Neural crest cell (in vitro differentiated cells): Measurements from ENCODE around the gene ENTPD3. TPM values are rescaled to one million over a fixed set of nuclear protein-coding genes. Genes with fewer than 3 reads are reported as not detected.
A peak's percentile ranks its signal among the peaks of the same experiment; 100 is the strongest.

ENCODE experiments used
- DNase-seq: peaks from one replicate; pipeline ENCODE4 v3.0.0; 2021; ENCODE audit warnings: low read depth, mixed read lengths, low spot score
- H3K27ac Mint-ChIP-seq: one replicate; pipeline ENCODE4 v1.8.0; 2021; ENCODE audit warnings: mild to moderate bottlenecking, mixed read lengths; ENCODE audit not compliant: unreplicated experiment
- H3K27me3 Mint-ChIP-seq: 2 replicates; pipeline ENCODE4 v1.8.0; 2021; ENCODE audit warnings: low read depth, mild to moderate bottlenecking, mixed read lengths
- H3K36me3 Mint-ChIP-seq: 2 replicates; pipeline ENCODE4 v1.8.0; 2021; ENCODE audit warnings: low read depth, mild to moderate bottlenecking, mixed read lengths
- H3K4me1 Mint-ChIP-seq: 2 replicates; pipeline ENCODE4 v1.8.0; 2021; ENCODE audit warnings: mixed read lengths
- H3K4me3 Mint-ChIP-seq: one replicate; pipeline ENCODE4 v1.8.0; 2021; ENCODE audit warnings: mild to moderate bottlenecking, mixed read lengths
- H3K9me3 Mint-ChIP-seq: 2 replicates; pipeline ENCODE4 v1.8.0; 2021; ENCODE audit warnings: mixed read lengths
- CTCF ChIP-seq: fragments of 200-600 bp; sonication (generic); conservative IDR thresholded peaks from 2 replicates; pipeline ENCODE4 v1.5.0; 2021; ENCODE audit warnings: antibody characterized with exemption, mild to moderate bottlenecking
- long read RNA-seq: library from polyadenylated mRNA; unstranded; transcript quantifications from one replicate; pipeline ENCODE4 v2.0.0, GENCODE V29; 2020
- total RNA-seq: library from RNA; stranded (reverse); gene quantifications from 2 replicates; pipeline ENCODE4 v1.2.1, GENCODE V29; 2021

ENTPD3 gene, protein sequence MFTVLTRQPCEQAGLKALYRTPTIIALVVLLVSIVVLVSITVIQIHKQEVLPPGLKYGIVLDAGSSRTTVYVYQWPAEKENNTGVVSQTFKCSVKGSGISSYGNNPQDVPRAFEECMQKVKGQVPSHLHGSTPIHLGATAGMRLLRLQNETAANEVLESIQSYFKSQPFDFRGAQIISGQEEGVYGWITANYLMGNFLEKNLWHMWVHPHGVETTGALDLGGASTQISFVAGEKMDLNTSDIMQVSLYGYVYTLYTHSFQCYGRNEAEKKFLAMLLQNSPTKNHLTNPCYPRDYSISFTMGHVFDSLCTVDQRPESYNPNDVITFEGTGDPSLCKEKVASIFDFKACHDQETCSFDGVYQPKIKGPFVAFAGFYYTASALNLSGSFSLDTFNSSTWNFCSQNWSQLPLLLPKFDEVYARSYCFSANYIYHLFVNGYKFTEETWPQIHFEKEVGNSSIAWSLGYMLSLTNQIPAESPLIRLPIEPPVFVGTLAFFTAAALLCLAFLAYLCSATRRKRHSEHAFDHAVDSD
- not detected in 2 replicates for total RNA-seq
- long read RNA-seq, result 0 reads

DNA sequence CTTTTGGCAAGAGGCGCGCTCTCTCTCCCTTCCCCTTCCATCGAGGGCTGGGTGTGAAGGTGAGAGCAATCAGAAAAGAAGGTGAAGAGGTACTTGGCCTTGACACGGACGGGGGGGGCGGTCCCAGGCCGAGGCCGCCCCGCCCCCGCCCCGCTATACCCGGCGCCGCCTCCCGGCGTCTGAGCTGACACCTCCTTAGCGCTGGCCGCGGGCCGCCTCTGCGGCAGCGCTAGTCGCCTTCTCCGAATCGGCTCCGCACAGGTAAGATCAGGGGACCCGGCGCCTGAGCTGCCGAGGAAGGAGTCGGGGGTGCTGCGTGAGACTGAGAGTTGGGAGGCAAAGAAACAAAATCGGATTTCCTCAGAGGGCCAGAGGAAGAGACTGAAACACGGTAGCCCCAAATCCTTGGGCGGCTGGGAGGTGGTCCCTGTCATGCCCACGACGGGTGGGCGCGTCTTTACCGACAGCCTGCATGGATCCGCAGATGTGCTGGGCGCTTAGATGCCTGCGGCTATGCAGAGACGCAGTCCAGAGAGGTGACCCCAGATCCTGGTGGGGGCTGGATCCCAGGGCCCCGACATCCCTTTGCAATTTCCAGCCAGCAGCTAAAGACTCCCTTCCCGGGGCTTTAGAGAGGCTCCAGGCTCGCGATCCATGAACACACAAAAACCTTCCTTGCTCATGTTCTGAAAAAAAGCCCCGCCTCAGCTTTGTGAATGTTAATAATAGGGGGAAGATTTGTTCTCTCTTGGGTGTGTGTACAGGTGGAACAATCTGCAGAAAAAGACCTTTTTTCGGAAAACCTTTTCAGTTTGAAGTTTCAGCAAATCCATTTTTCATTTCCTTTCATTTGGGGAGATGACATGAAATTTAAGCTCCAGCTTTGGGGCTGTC is at the start of gene ENTPD3:
Gene ENTPD3, plus strand, starts transcription at position 184 of the 894 bp plus-strand sequence. CDS start 874 bp downstream, outside the sequence.
- Mint-ChIP-seq H3K4me1 (peaks cover 15% of the 10 kb centered on the region), H3K27me3 (peaks cover 72% of the 10 kb centered on the region), H3K36me3 (peaks cover 2% of the 10 kb centered on the region), H3K27ac (no peak within 1 kb of the TSS), H3K4me3 (peak within 1 kb of the TSS; percentile 77), H3K9me3 (no peaks in the 10 kb centered on the region)
- no peak for DNase-seq
- no peak for TF ChIP-seq CTCF

GRCh38 chr3:40339871-40340270 is 47.1 kb upstream of the ENTPD3 start:
- Mint-ChIP-seq H3K36me3 (no peaks in the 10 kb centered on the region), H3K27ac (no peak overlapping the region), H3K4me3 (no peak overlapping the region), H3K4me1 (no peaks in the 10 kb centered on the region), H3K27me3 (no peaks in the 10 kb centered on the region), H3K9me3 (no peaks in the 10 kb centered on the region)
- no peak for DNase-seq
- no peak for TF ChIP-seq CTCF

- Mint-ChIP-seq H3K27me3 (no peaks in the 10 kb centered on the region), H3K9me3 (no peaks in the 10 kb centered on the region), H3K36me3 (no peaks in the 10 kb centered on the region), H3K27ac (no peak overlapping the region), H3K4me1 (no peaks in the 10 kb centered on the region), H3K4me3 (no peak overlapping the region)
- no peak for DNase-seq
- TF ChIP-seq CTCF, result no peak
Observed at GRCh38 chr3:40340541-40341170, 46.3 kb upstream of the ENTPD3 start.

DNA sequence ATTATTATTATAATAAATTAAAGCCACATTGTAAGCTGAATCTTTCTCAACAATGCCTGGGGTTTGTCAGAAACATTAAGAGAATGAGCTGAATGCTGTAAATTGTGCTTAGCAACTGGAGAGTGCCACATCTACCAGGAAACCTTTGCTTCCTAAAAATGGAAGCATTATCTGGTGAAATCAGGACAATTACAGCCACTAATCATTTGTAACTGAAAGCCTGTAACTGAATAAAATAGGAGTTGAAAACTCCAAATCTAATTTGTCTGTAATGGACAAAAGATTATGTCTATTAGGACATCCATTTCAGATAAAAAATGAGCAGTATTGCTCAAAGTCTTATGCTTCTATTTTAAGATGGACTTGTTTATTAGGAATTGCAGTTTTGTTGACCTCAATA is 45.3 kb upstream of the ENTPD3 start:
- TF ChIP-seq CTCF, result no peak
- DNase-seq, result no peak

GRCh38 chr3:40350529-40350928 is 36.5 kb upstream of the ENTPD3 start:
- Mint-ChIP-seq H3K27ac (no peak overlapping the region), H3K9me3 (peaks cover 7% of the 10 kb centered on the region), H3K27me3 (peaks cover 11% of the 10 kb centered on the region)

More for the DNA sequence above, 45.3 kb upstream of the ENTPD3 start:
- Mint-ChIP-seq H3K9me3 (no peaks in the 10 kb centered on the region), H3K4me3 (no peak overlapping the region), H3K4me1 (no peaks in the 10 kb centered on the region), H3K27ac (no peak overlapping the region), H3K36me3 (no peaks in the 10 kb centered on the region), H3K27me3 (no peaks in the 10 kb centered on the region)

More at GRCh38 chr3:40350529-40350928, 36.5 kb upstream of the ENTPD3 start:
- Mint-ChIP-seq H3K4me1 (no peaks in the 10 kb centered on the region), H3K36me3 (peaks cover 2% of the 10 kb centered on the region), H3K4me3 (no peak overlapping the region)
- TF ChIP-seq CTCF, result no peak
- DNase-seq, result no peak
